ENCODE data around the gene SMARCC2. TPM values are rescaled to one million over a fixed set of nuclear protein-coding genes. Genes with fewer than 3 reads are reported as not detected.
A peak's percentile ranks its signal among the peaks of the same experiment; 100 is the strongest.

Gene SMARCC2
- total and polyA plus RNA-seq, 9 of the 15 experiments (the other 6 are each of a cell fraction or from before 2014, with no cell fraction given), result 11.9 to 86.0 (median 36.6) TPM

GRCh38 chr12:56221232-56221756, 32.0 kb upstream of the SMARCC2 start (continued):
- no peak for TF ChIP-seq BDP1 (IDR thresholded peaks at IDR 0.05; ENCODE audit: insufficient read depth, insufficient read length)
- 0 out of 2 replicates have a peak, but pooled peaks have one; percentile 10 for TF ChIP-seq BHLHE40 (IDR thresholded peaks at IDR 0.05; ENCODE audit: low read length)
- 0 out of 4 replicates have a peak, but pooled peaks of 1 of the 2 experiments have one; percentile 56 for TF ChIP-seq HDAC1 (IDR thresholded peaks at IDR 0.05)
- no peak for TF ChIP-seq TARDBP (IDR thresholded peaks at IDR 0.05)
- TF ChIP-seq THRB (CRISPR knock-in tag; conservative IDR thresholded peaks at IDR 0.05), result no peak
- peak; percentile 50; the same call in 1 of the 2 replicates for TF ChIP-seq ZBTB7A (IDR thresholded peaks at IDR 0.05; ENCODE audit: borderline replicate concordance, control insufficient read depth, low read depth, low read length)
- TF ChIP-seq SREBF1 (IDR thresholded peaks at IDR 0.05; ENCODE audit: borderline replicate concordance, low read depth, low read length), result no peak
- TF ChIP-seq NCOA6 (IDR thresholded peaks at IDR 0.05), result no peak
- TF ChIP-seq LARP7 (IDR thresholded peaks at IDR 0.05), result peak; percentile 83; the same call in 1 of the 2 replicates
- TF ChIP-seq MAZ (CRISPR knock-in tag; conservative IDR thresholded peaks at IDR 0.05 in 1 of 2, IDR thresholded peaks at IDR 0.05 in 1 of 2), result peak in 1 of 2 experiments; percentile 52; a peak in 2 of 4 replicates
- peak; percentile 92 for TF ChIP-seq ATF7 (IDR thresholded peaks at IDR 0.05)
- TF ChIP-seq MLLT1 (IDR thresholded peaks at IDR 0.05), result peak in 1 of 2 experiments; percentile 15; a peak in 1 of 4 replicates
- TF ChIP-seq PKNOX1 (IDR thresholded peaks at IDR 0.05), result peak; percentile 80
- TF ChIP-seq TCF7L2 (IDR thresholded peaks at IDR 0.05; ENCODE audit: low read depth, low read length), result peak; percentile 21; the same call in 1 of the 2 replicates
- no peak for TF ChIP-seq ZNF143 (CRISPR knock-in tag; IDR thresholded peaks at IDR 0.05)
- TF ChIP-seq MEF2D (tag; conservative IDR thresholded peaks at IDR 0.05; ENCODE audit: low read depth), result no peak
- peak in 1 of 2 experiments; percentile 86; a peak in 2 of 4 replicates for TF ChIP-seq BCLAF1 (IDR thresholded peaks at IDR 0.05; ENCODE audit: borderline replicate concordance in 1 of 2, control insufficient read depth in 1 of 2, low read depth in 2 of 2, low read length in 1 of 2)
- no peak for TF ChIP-seq UBTF (IDR thresholded peaks at IDR 0.05; ENCODE audit: borderline replicate concordance in 1 of 2, low read depth in 2 of 2, low read length in 2 of 2)
- no peak for TF ChIP-seq OTX1 (CRISPR knock-in tag; IDR thresholded peaks at IDR 0.05)

Data from K562 (cell line).